ENCODE results near the gene RP2. TPM values are rescaled to one million over a fixed set of nuclear protein-coding genes. Genes with fewer than 3 reads are reported as not detected.

Gene RP2
- total RNA-seq, 1 donor from 2014 or later = 4.1 TPM

DNA sequence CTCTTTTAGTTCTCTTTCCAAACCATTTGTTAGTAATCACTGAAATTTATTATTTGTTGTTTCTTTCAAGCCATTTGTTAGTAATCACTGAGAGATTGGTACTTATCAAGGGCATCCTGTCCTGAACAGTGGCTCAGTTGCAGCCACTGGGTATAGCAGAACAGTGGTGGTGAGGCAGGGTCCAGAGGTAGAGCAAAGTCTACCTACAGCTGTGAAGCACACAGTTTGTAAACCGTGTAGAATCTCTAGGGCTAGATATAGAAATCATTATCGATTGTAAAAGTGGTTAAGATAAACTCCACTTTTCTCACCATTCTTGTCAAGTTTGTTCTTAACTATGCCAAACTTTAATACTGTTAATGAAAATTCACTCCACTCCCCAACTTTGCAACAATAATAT lies 79.4 kb downstream of the RP2 start:
- DNase-seq (ENCODE audit: low spot score) (no peak), ATAC-seq (no peak)

DNA sequence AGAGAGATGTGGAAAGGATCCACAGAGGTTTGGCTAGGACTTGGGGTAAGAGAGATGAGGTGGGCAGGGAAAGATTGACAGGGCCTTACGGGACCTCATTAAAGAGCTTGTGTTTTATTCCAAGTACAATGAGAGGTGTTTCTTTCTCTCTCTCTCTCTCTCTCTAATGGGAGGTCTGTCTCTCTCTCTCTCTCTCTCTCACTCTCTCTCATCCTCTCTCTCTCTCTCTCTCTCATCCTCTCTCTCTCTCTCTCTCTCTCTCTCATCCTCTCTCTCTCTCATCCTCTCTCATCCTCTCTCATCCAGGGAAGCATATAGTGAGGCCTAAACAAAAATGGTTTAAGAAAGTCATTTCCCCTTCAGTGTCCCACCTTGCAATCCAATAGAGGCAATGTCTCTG lies 80.8 kb downstream of the RP2 start:
- ATAC-seq (no peak), DNase-seq (ENCODE audit: low spot score) (no peak)

- DNase-seq (ENCODE audit: low spot score) (peak; percentile 46), ATAC-seq (peak; percentile 73)
These were observed 81.6 kb downstream of the RP2 start for GRCh38 chrX:46918434-46918833.

GRCh38 chrX:46920235-46920634 lies 83.4 kb downstream of the RP2 start:
- DNase-seq (ENCODE audit: low spot score) (no peak), ATAC-seq (no peak)

- no peak for DNase-seq (ENCODE audit: low spot score)
- no peak for ATAC-seq
These were observed 85.8 kb downstream of the RP2 start for GRCh38 chrX:46922611-46923010.

DNA sequence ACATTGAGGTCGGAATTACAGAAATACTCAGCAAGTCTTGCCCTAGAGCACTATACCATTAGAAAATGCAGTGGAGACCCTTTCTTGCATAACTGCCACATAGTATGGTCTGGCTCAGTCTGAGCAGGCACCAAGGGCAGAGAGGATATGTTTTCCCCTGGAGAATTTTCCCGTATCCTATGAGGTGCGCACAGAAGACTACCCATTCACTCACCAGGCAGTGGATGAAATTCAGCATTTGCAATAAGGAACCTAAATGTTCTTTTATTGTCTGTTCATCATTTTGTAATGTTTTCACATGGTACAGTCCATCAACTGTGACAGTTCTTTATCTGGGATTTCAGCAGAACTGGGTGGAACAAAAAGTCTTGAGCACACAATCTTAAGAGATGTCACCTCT lies 90.9 kb downstream of the RP2 start:
- DNase-seq (ENCODE audit: low spot score) (no peak), ATAC-seq (no peak)

DNA sequence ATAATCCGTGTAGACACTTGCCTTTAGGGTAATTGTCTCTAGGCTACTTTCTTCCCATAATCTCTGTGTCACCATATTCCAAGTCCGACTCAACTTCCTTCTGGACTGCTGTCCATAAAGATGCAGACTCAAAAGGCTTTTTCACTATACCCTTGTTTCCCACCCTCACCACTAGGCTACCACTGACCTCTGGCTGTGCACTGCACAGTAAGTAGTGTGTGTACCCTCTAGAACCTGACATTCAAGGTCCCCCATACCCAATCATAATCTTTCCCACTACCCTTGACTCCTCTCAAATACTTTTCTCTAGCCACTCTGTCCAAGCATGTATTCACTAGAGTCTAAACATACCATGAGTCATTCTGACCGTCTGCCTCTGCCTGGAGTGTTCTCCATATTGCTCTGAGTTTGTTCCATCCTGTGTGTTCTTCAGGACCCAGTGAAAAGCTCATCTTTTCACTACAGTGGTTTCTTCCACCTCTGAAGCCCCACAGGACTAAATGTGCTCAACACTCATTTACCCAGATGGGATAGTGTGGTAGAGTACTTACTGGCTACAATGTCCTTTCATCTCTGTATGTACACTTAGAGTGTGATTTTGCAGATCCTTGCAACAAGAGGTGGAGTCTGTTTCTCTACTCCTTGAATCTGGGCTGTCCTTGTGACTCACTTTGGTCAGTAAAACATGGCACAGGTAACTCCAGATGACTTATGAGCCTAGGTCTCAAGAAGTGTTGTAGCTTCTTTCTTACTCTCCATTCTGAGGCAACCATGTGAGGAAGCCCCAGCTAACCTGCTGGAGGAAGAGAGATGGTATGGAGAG lies 92.8 kb downstream of the RP2 start:
- ATAC-seq = no peak
- DNase-seq (ENCODE audit: low spot score) = no peak

Other genes starting within 250 kb of the RP2 start
- gene SLC9A7, start 77.9 kb upstream of the RP2 start, total RNA-seq = 8.6 TPM
- gene JADE3, start 75.4 kb downstream of the RP2 start, total RNA-seq = 8.5 TPM
- 188 TPM for gene RGN, start 241.4 kb downstream of the RP2 start, total RNA-seq